OCI-LY3 (cell line): Measurements from ENCODE around the gene C10orf95.

Experiments used
- EZH2phosphoT487 ChIP-seq: fragments of 200-600 bp; shearing (Covaris generic); IDR thresholded peaks from 2 replicates; pipeline ENCODE4 v1.6.1; 2018; ENCODE audit warnings: antibody characterized with exemption, mixed run types, low read depth
- TF ChIP-seq, protein P1 (sequence below): fragments of 200-600, 300-600 bp; sonication (generic); IDR thresholded peaks from 2 replicates; pipeline ENCODE4 v1.5.1; 2014; ENCODE audit warnings: antibody characterized with exemption, low read length, low read depth

GRCh38 chr10:102418622-102419268 is 32.6 kb downstream of the C10orf95 start, which contains the start of gene PSD:
- TF ChIP-seq, protein P1, sequence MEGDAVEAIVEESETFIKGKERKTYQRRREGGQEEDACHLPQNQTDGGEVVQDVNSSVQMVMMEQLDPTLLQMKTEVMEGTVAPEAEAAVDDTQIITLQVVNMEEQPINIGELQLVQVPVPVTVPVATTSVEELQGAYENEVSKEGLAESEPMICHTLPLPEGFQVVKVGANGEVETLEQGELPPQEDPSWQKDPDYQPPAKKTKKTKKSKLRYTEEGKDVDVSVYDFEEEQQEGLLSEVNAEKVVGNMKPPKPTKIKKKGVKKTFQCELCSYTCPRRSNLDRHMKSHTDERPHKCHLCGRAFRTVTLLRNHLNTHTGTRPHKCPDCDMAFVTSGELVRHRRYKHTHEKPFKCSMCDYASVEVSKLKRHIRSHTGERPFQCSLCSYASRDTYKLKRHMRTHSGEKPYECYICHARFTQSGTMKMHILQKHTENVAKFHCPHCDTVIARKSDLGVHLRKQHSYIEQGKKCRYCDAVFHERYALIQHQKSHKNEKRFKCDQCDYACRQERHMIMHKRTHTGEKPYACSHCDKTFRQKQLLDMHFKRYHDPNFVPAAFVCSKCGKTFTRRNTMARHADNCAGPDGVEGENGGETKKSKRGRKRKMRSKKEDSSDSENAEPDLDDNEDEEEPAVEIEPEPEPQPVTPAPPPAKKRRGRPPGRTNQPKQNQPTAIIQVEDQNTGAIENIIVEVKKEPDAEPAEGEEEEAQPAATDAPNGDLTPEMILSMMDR = no peak
- no peak for TF ChIP-seq EZH2phosphoT487
